ENCODE data around the gene ITGB1BP1.

The ITGB1BP1 gene

GRCh38 chr2:9416962-9417316, 6.4 kb downstream of the ITGB1BP1 start:
- H3K9ac ChIP-seq (ENCODE audit: insufficient read length, low read depth): no peak overlapping the region
- peaks cover 38% of the 10 kb centered on the region for H3K36me3 ChIP-seq (ENCODE audit: insufficient read depth, insufficient read length, low read length)
- no peak overlapping the region for H3K4me3 ChIP-seq (ENCODE audit: insufficient read length, low read depth)
- no peaks in the 10 kb centered on the region for H3K27me3 ChIP-seq (ENCODE audit: insufficient read depth, insufficient read length)
- no peak for DNase-seq (ENCODE audit: low read depth, low spot score)
- no peak for TF ChIP-seq SUZ12 (IDR thresholded peaks at IDR 0.05; ENCODE audit: extremely low read depth, insufficient read depth, insufficient read length)
- no peak for TF ChIP-seq YY1 (IDR thresholded peaks at IDR 0.05; ENCODE audit: insufficient read depth, insufficient read length)
- TF ChIP-seq ZNF274 (IDR thresholded peaks at IDR 0.05; ENCODE audit: low read depth, low read length): no peak
- no peaks in the 10 kb centered on the region for H3K4me1 ChIP-seq (ENCODE audit: insufficient read depth, insufficient read length)
- H3K9me3 ChIP-seq (ENCODE audit: insufficient read depth, low read length): no peaks in the 10 kb centered on the region

GRCh38 chr2:9416267-9416961, 6.9 kb downstream of the ITGB1BP1 start:
- no peak overlapping the region for H3K9ac ChIP-seq (ENCODE audit: insufficient read length, low read depth)
- no peaks in the 10 kb centered on the region for H3K27me3 ChIP-seq (ENCODE audit: insufficient read depth, insufficient read length)
- no peak overlapping the region for H3K4me3 ChIP-seq (ENCODE audit: insufficient read length, low read depth)
- no peak for DNase-seq (ENCODE audit: low read depth, low spot score)
- peaks cover 40% of the 10 kb centered on the region for H3K36me3 ChIP-seq (ENCODE audit: insufficient read depth, insufficient read length, low read length)
- no peaks in the 10 kb centered on the region for H3K4me1 ChIP-seq (ENCODE audit: insufficient read depth, insufficient read length)
- TF ChIP-seq YY1 (IDR thresholded peaks at IDR 0.05; ENCODE audit: insufficient read depth, insufficient read length): no peak
- TF ChIP-seq SUZ12 (IDR thresholded peaks at IDR 0.05; ENCODE audit: extremely low read depth, insufficient read depth, insufficient read length): no peak
- no peak for TF ChIP-seq ZNF274 (IDR thresholded peaks at IDR 0.05; ENCODE audit: low read depth, low read length)
- H3K9me3 ChIP-seq (ENCODE audit: insufficient read depth, low read length): no peaks in the 10 kb centered on the region

- Histone ChIP-seq H3K4me3 (ENCODE audit: insufficient read length, low read depth) (no peak overlapping the region), H3K4me1 (ENCODE audit: insufficient read depth, insufficient read length) (no peaks in the 10 kb centered on the region), H3K9ac (ENCODE audit: insufficient read length, low read depth) (no peak overlapping the region), H3K36me3 (ENCODE audit: insufficient read depth, insufficient read length, low read length) (peaks cover 45% of the 10 kb centered on the region), H3K9me3 (ENCODE audit: insufficient read depth, low read length) (no peaks in the 10 kb centered on the region), H3K27me3 (ENCODE audit: insufficient read depth, insufficient read length) (no peaks in the 10 kb centered on the region)
- DNase-seq (ENCODE audit: low read depth, low spot score): no peak
- no peak for TF ChIP-seq YY1 (IDR thresholded peaks at IDR 0.05; ENCODE audit: insufficient read depth, insufficient read length)
- TF ChIP-seq ZNF274 (IDR thresholded peaks at IDR 0.05; ENCODE audit: low read depth, low read length): no peak
- no peak for TF ChIP-seq SUZ12 (IDR thresholded peaks at IDR 0.05; ENCODE audit: extremely low read depth, insufficient read depth, insufficient read length)
These were observed 7.7 kb downstream of the ITGB1BP1 start for GRCh38 chr2:9415516-9416169.

- H3K27me3 ChIP-seq (ENCODE audit: insufficient read depth, insufficient read length): no peaks in the 10 kb centered on the region
- peaks cover 47% of the 10 kb centered on the region for H3K36me3 ChIP-seq (ENCODE audit: insufficient read depth, insufficient read length, low read length)
- H3K9me3 ChIP-seq (ENCODE audit: insufficient read depth, low read length): no peaks in the 10 kb centered on the region
- H3K9ac ChIP-seq (ENCODE audit: insufficient read length, low read depth): no peak overlapping the region
- H3K4me1 ChIP-seq (ENCODE audit: insufficient read depth, insufficient read length): no peaks in the 10 kb centered on the region
- no peak for TF ChIP-seq YY1 (IDR thresholded peaks at IDR 0.05; ENCODE audit: insufficient read depth, insufficient read length)
- no peak for TF ChIP-seq SUZ12 (IDR thresholded peaks at IDR 0.05; ENCODE audit: extremely low read depth, insufficient read depth, insufficient read length)
- H3K4me3 ChIP-seq (ENCODE audit: insufficient read length, low read depth): no peak overlapping the region
- DNase-seq (ENCODE audit: low read depth, low spot score): no peak
These were observed 10.5 kb downstream of the ITGB1BP1 start for GRCh38 chr2:9412781-9413180.

GRCh38 chr2:9410108-9410507, 13.2 kb downstream of the ITGB1BP1 start:
- no peak for DNase-seq (ENCODE audit: low read depth, low spot score)
- Histone ChIP-seq H3K4me1 (ENCODE audit: insufficient read depth, insufficient read length) (no peaks in the 10 kb centered on the region), H3K27me3 (ENCODE audit: insufficient read depth, insufficient read length) (no peaks in the 10 kb centered on the region), H3K4me3 (ENCODE audit: insufficient read length, low read depth) (no peak overlapping the region), H3K9me3 (ENCODE audit: insufficient read depth, low read length) (no peaks in the 10 kb centered on the region), H3K36me3 (ENCODE audit: insufficient read depth, insufficient read length, low read length) (peaks cover 52% of the 10 kb centered on the region), H3K9ac (ENCODE audit: insufficient read length, low read depth) (no peak overlapping the region)
- TF ChIP-seq YY1 (IDR thresholded peaks at IDR 0.05; ENCODE audit: insufficient read depth, insufficient read length) (no peak), ZNF274 (IDR thresholded peaks at IDR 0.05; ENCODE audit: low read depth, low read length) (no peak)

GRCh38 chr2:9408641-9409151, 14.6 kb downstream of the ITGB1BP1 start:
- Histone ChIP-seq H3K4me1 (ENCODE audit: insufficient read depth, insufficient read length) (no peaks in the 10 kb centered on the region), H3K27me3 (ENCODE audit: insufficient read depth, insufficient read length) (no peaks in the 10 kb centered on the region), H3K4me3 (ENCODE audit: insufficient read length, low read depth) (no peak overlapping the region), H3K36me3 (ENCODE audit: insufficient read depth, insufficient read length, low read length) (peaks cover 48% of the 10 kb centered on the region), H3K9me3 (ENCODE audit: insufficient read depth, low read length) (no peaks in the 10 kb centered on the region), H3K9ac (ENCODE audit: insufficient read length, low read depth) (no peak overlapping the region)
- DNase-seq (ENCODE audit: low read depth, low spot score): no peak
- TF ChIP-seq ZNF274 (IDR thresholded peaks at IDR 0.05; ENCODE audit: low read depth, low read length) (no peak), YY1 (IDR thresholded peaks at IDR 0.05; ENCODE audit: insufficient read depth, insufficient read length) (no peak), SUZ12 (IDR thresholded peaks at IDR 0.05; ENCODE audit: extremely low read depth, insufficient read depth, insufficient read length) (no peak)

GRCh38 chr2:9407363-9407811, 15.9 kb downstream of the ITGB1BP1 start:
- H3K9me3 ChIP-seq (ENCODE audit: insufficient read depth, low read length): no peaks in the 10 kb centered on the region
- DNase-seq (ENCODE audit: low read depth, low spot score): no peak
- H3K27me3 ChIP-seq (ENCODE audit: insufficient read depth, insufficient read length): no peaks in the 10 kb centered on the region
- H3K4me1 ChIP-seq (ENCODE audit: insufficient read depth, insufficient read length): no peaks in the 10 kb centered on the region
- H3K36me3 ChIP-seq (ENCODE audit: insufficient read depth, insufficient read length, low read length): peaks cover 49% of the 10 kb centered on the region
- H3K4me3 ChIP-seq (ENCODE audit: insufficient read length, low read depth): no peak overlapping the region
- TF ChIP-seq SUZ12 (IDR thresholded peaks at IDR 0.05; ENCODE audit: extremely low read depth, insufficient read depth, insufficient read length) (no peak), YY1 (IDR thresholded peaks at IDR 0.05; ENCODE audit: insufficient read depth, insufficient read length) (no peak), ZNF274 (IDR thresholded peaks at IDR 0.05; ENCODE audit: low read depth, low read length) (no peak)
- H3K9ac ChIP-seq (ENCODE audit: insufficient read length, low read depth): no peak overlapping the region
